ENCODE results near the gene CASP2.

GRCh38 chr7:143299840-143300239 lies 11.7 kb downstream of the CASP2 start:
- TF ChIP-seq CTCF (IDR thresholded peaks at IDR 0.05; ENCODE audit: low read depth, low read length) (peak; percentile 90), POLR2A (IDR thresholded peaks at IDR 0.05; ENCODE audit: extremely low read depth, insufficient read length) (no peak), MAX (IDR thresholded peaks at IDR 0.05; ENCODE audit: low read depth, low read length) (no peak), MYC (IDR thresholded peaks at IDR 0.05; ENCODE audit: low read depth, low read length) (no peak)
